Fibroblast of skin of scalp (primary cell): Measurements from ENCODE around the gene NBEAL2.
"Not testable (repeated sequence)": the region's sequence is repeated elsewhere in the genome, so short reads cannot be mapped to it uniquely, and the experiment has no call there.

ENCODE experiments used
- DNase-seq: peaks from one replicate; pipeline ENCODE4 v3.0.0-alpha.2; 2013

The NBEAL2 gene

GRCh38 chr3:46946416-46946815 is 33.0 kb upstream of the NBEAL2 start:
- no peak for DNase-seq

GRCh38 chr3:46946856-46947545 is 32.5 kb upstream of the NBEAL2 start:
- no peak for DNase-seq

- no peak for DNase-seq
Observed at GRCh38 chr3:46947546-46947901, 31.9 kb upstream of the NBEAL2 start.

- DNase-seq, result no peak
Observed at GRCh38 chr3:46947981-46948791, 31.3 kb upstream of the NBEAL2 start.

GRCh38 chr3:46948830-46949671 is 30.4 kb upstream of the NBEAL2 start:
- DNase-seq, result no peak

GRCh38 chr3:46950177-46950576 is 29.3 kb upstream of the NBEAL2 start:
- no peak for DNase-seq

- no peak for DNase-seq
Observed at GRCh38 chr3:46950650-46951241, 28.7 kb upstream of the NBEAL2 start.

- no peak for DNase-seq
Observed at GRCh38 chr3:46952813-46953212, 26.7 kb upstream of the NBEAL2 start.

- DNase-seq, result no peak
Observed at GRCh38 chr3:46953234-46954010, 26.0 kb upstream of the NBEAL2 start.

GRCh38 chr3:46954178-46954577 is 25.3 kb upstream of the NBEAL2 start:
- DNase-seq, result no peak

- no peak for DNase-seq
Observed at GRCh38 chr3:46955157-46955556, 24.3 kb upstream of the NBEAL2 start.

GRCh38 chr3:46955801-46956259 is 23.6 kb upstream of the NBEAL2 start:
- no peak for DNase-seq

GRCh38 chr3:46957092-46957820 is 22.2 kb upstream of the NBEAL2 start:
- no peak for DNase-seq

GRCh38 chr3:46958467-46959160 is 20.9 kb upstream of the NBEAL2 start:
- no peak for DNase-seq

GRCh38 chr3:46959161-46959511 is 20.3 kb upstream of the NBEAL2 start:
- no peak for DNase-seq

GRCh38 chr3:46960081-46960701 is 19.3 kb upstream of the NBEAL2 start:
- no peak for DNase-seq

GRCh38 chr3:46960835-46961234 is 18.6 kb upstream of the NBEAL2 start:
- DNase-seq, result no peak

- DNase-seq, result no peak
Observed at GRCh38 chr3:46962427-46962826, 17.0 kb upstream of the NBEAL2 start.

- DNase-seq, result no peak
Observed at GRCh38 chr3:46962990-46963389, 16.5 kb upstream of the NBEAL2 start.

GRCh38 chr3:46964038-46964590 is 15.4 kb upstream of the NBEAL2 start:
- DNase-seq, result not testable (repeated sequence)
